Transverse colon (tissue), 4 donors: ENCODE measurements around the gene TP73.

Experiments
- POLR2AphosphoS5 ChIP-seq, 3 donors: sonication (generic); formaldehyde crosslinking; IDR thresholded peaks; one replicate each; pipeline ENCODE4 v1.6.1; 2016; ENCODE audit warnings: antibody characterized with exemption in 3 of 3
- TF ChIP-seq, protein P1 (sequence below), 5 experiments: fragments of 200-600 bp in 3 of 5; fragments of 450-650 bp in 2 of 5; sonication (generic) in 3 of 5; IDR thresholded peaks; 1 replicate in 2 of 5; 2 replicates in 3 of 5; pipeline ENCODE4 v1.5.1; 2016 to 2017; ENCODE audit warnings: antibody characterized with exemption in 5 of 5, inconsistent platforms in 3 of 5, mild to moderate bottlenecking in 2 of 5, moderate library complexity in 1 of 5

DNA sequence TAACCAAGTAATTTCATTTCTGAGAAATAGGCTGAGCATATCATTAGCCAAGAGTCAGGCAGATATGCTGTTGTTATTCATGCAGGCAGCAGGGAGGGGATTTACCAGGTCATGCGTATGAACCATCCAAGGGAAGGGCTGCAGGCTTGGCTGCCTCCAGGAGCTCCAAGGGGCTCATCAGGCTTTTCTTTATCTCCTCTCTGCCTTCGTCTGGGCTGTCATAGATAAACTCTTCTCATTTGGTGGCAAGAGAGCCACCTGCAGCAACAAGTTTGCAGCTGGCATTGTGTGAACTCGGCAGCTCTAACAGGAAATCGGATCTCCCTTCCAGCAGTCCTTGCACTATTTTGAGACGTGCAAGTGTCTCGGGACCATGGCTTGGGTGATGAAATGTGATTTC, 107.5 kb downstream of the TP73 start:
- TF ChIP-seq, protein P1, sequence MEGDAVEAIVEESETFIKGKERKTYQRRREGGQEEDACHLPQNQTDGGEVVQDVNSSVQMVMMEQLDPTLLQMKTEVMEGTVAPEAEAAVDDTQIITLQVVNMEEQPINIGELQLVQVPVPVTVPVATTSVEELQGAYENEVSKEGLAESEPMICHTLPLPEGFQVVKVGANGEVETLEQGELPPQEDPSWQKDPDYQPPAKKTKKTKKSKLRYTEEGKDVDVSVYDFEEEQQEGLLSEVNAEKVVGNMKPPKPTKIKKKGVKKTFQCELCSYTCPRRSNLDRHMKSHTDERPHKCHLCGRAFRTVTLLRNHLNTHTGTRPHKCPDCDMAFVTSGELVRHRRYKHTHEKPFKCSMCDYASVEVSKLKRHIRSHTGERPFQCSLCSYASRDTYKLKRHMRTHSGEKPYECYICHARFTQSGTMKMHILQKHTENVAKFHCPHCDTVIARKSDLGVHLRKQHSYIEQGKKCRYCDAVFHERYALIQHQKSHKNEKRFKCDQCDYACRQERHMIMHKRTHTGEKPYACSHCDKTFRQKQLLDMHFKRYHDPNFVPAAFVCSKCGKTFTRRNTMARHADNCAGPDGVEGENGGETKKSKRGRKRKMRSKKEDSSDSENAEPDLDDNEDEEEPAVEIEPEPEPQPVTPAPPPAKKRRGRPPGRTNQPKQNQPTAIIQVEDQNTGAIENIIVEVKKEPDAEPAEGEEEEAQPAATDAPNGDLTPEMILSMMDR (IDR thresholded peaks at IDR 0.05) = no peak
- no peak for TF ChIP-seq POLR2AphosphoS5 (IDR thresholded peaks at IDR 0.05)
